Esophagus squamous epithelium (tissue), 5 donors: ENCODE results near the gene OAF. TPM values are rescaled to one million over a fixed set of nuclear protein-coding genes. Genes with fewer than 3 reads are reported as not detected.
A peak's percentile ranks its signal among the peaks of the same experiment; 100 is the strongest.

Experiments
- DNase-seq: peaks from one replicate; lab custom pipeline; 2025; lab: John Stamatoyannopoulos, UW
- H3K27ac ChIP-seq, 4 donors: fragments of 200-600 bp; sonication (generic); one replicate each; pipeline ENCODE4 v1.5.1; 2016 to 2019; ENCODE audit warnings: mild to moderate bottlenecking in 1 of 4
- H3K27me3 ChIP-seq, 4 donors: fragments of 200-600 bp; sonication (generic); 1 replicate in 3 of 4; 2 replicates in 1 of 4; pipeline versions ENCODE4 v1.5.1 to v1.6.0; 2017 to 2021; ENCODE audit warnings: antibody characterized with exemption in 1 of 4
- H3K36me3 ChIP-seq, 3 donors: fragments of 200-600 bp; sonication (generic); one replicate each; pipeline ENCODE4 v1.5.1; 2016 to 2019
- H3K4me1 ChIP-seq, 3 donors: fragments of 200-600 bp; sonication (generic); one replicate each; pipeline ENCODE4 v1.5.1; 2017 to 2019
- H3K4me3 ChIP-seq, 4 donors: fragments of 200-600 bp; sonication (generic); 1 replicate in 3 of 4; 2 replicates in 1 of 4; pipeline ENCODE4 v1.5.1; 2016 to 2019; ENCODE audit warnings: mild to moderate bottlenecking in 2 of 4, moderate library complexity in 1 of 4
- H3K9me3 ChIP-seq, 3 donors: fragments of 200-600 bp; sonication (generic); one replicate each; pipeline ENCODE4 v1.5.1; 2016 to 2019
- CTCF ChIP-seq, 6 experiments: fragments of 450-650 bp in 4 of 6; fragments of 200-600 bp in 2 of 6; sonication (generic) in 2 of 6; IDR thresholded peaks; one replicate each; pipeline ENCODE4 v1.5.1; 2016 to 2019; ENCODE audit warnings: antibody characterized with exemption in 6 of 6, mild to moderate bottlenecking in 4 of 6, moderate library complexity in 4 of 6
- POLR2A ChIP-seq, 4 donors: fragments of 450-650 bp; IDR thresholded peaks; one replicate each; pipeline ENCODE4 v1.6.1; 2017; ENCODE audit warnings: antibody characterized with exemption in 4 of 4, mild to moderate bottlenecking in 4 of 4, moderate library complexity in 3 of 4
- WGBS, 2 donors: methylation state at CpG; one replicate each; pipeline ENCODE4 v1.1.5; 2018; 5-methylcytosine and 5-hydroxymethylcytosine counted together
- intact Hi-C: fragments of 100-400 bp; cut with DNase I; formaldehyde crosslinking; loops from one replicate; pipeline ENCODE4 v1.15.0; 2022
- total RNA-seq, 4 donors: library from RNA; depleted of rRNA; stranded (reverse); fragments of >200 nt; gene quantifications; one replicate each; pipeline ENCODE4 v1.1.0, GENCODE V29; 2016
- donor health status: DM: yes; HTN: yes; CAD: no.

The OAF gene
- total RNA-seq, 4 donors from 2014 or later: 7.4 to 49.0 (median 14.3) TPM

GRCh38 chr11:120208001-120208441 lies 2.8 kb upstream of the OAF start:
- intact Hi-C loops: no loop called here
- H3K4me1 ChIP-seq: peaks cover 32 to 75% (median 33%) of the 10 kb centered on the region in 3 donors
- peak overlapping the region in 3 of 4 donors; percentile 80 to 90 (median 89) for H3K27ac ChIP-seq

GRCh38 chr11:120208777-120209176 lies 2.1 kb upstream of the OAF start:
- no peaks in the 10 kb centered on the region for H3K9me3 ChIP-seq
- no peak overlapping the region for H3K4me3 ChIP-seq
- H3K27ac ChIP-seq: peak overlapping the region in 3 of 4 donors; percentile 80 to 90 (median 89)
- peaks cover 0 to 5% (median 0%) of the 10 kb centered on the region in 4 donors for H3K27me3 ChIP-seq
- intact Hi-C loops: no loop called here
- no peak for TF ChIP-seq POLR2A (IDR thresholded peaks at IDR 0.05)
- 33 to 44% methylated on average over 4 to 6 of the region's 6 CpGs for WGBS, 2 donors
- no peak for DNase-seq
- H3K4me1 ChIP-seq: peaks cover 32 to 82% (median 33%) of the 10 kb centered on the region in 3 donors
- H3K36me3 ChIP-seq: no peaks in the 10 kb centered on the region

More at GRCh38 chr11:120208001-120208441, 2.8 kb upstream of the OAF start:
- WGBS, 2 donors: 48 to 61% methylated on average over 13 of the region's 13 CpGs
- TF ChIP-seq POLR2A (IDR thresholded peaks at IDR 0.05) (no peak), CTCF (IDR thresholded peaks at IDR 0.05) (no peak)
- no peaks in the 10 kb centered on the region for H3K36me3 ChIP-seq
- H3K27me3 ChIP-seq: peaks cover 0 to 5% (median 0%) of the 10 kb centered on the region in 4 donors
- no peak overlapping the region for H3K4me3 ChIP-seq
- no peak for DNase-seq
- no peaks in the 10 kb centered on the region for H3K9me3 ChIP-seq

GRCh38 chr11:120209746-120210625 lies 846 bp upstream of the OAF start:
- intact Hi-C loops: no loop called here
- Histone ChIP-seq H3K36me3 (peaks cover 0 to 7% (median 0%) of the 10 kb centered on the region in 3 donors), H3K4me3 (peak overlapping the region; percentile 64 to 92 (median 76)), H3K9me3 (no peaks in the 10 kb centered on the region), H3K27ac (peak overlapping the region; percentile 79 to 90 (median 84)), H3K27me3 (peaks cover 0 to 5% (median 0%) of the 10 kb centered on the region in 4 donors), H3K4me1 (peaks cover 33 to 91% (median 34%) of the 10 kb centered on the region in 3 donors)
- no peak for DNase-seq
- WGBS, 2 donors: 6 to 18% methylated on average over 17 to 21 of the region's 26 CpGs
- TF ChIP-seq CTCF (IDR thresholded peaks at IDR 0.05) (no peak), POLR2A (IDR thresholded peaks at IDR 0.05) (no peak)

- Histone ChIP-seq H3K27ac (peak overlapping the region; percentile 79 to 90 (median 84)), H3K9me3 (no peaks in the 10 kb centered on the region), H3K27me3 (peaks cover 0 to 5% (median 0%) of the 10 kb centered on the region in 4 donors), H3K4me1 (peaks cover 33 to 95% (median 44%) of the 10 kb centered on the region in 3 donors), H3K4me3 (peak overlapping the region; percentile 64 to 92 (median 76)), H3K36me3 (peaks cover 0 to 11% (median 0%) of the 10 kb centered on the region in 3 donors)
- DNase-seq: no peak
- intact Hi-C loops: no loop called here
- TF ChIP-seq CTCF (IDR thresholded peaks at IDR 0.05) (no peak), POLR2A (IDR thresholded peaks at IDR 0.05) (no peak)
- WGBS, 2 donors: 12 to 13% methylated on average over 12 to 13 of the region's 18 CpGs
Measured at GRCh38 chr11:120211522-120212258, 858 bp downstream of the OAF start.

- intact Hi-C loops: no loop called here
- no peak for TF ChIP-seq CTCF (IDR thresholded peaks at IDR 0.05)
- no peak for TF ChIP-seq POLR2A (IDR thresholded peaks at IDR 0.05)
- Histone ChIP-seq H3K9me3 (no peaks in the 10 kb centered on the region), H3K27me3 (peaks cover 0 to 5% (median 0%) of the 10 kb centered on the region in 4 donors), H3K27ac (peak overlapping the region; percentile 79 to 90 (median 84)), H3K4me1 (peaks cover 33 to 95% (median 44%) of the 10 kb centered on the region in 3 donors), H3K36me3 (peaks cover 0 to 11% (median 0%) of the 10 kb centered on the region in 3 donors), H3K4me3 (peak overlapping the region; percentile 64 to 92 (median 76))
- 46 to 55% methylated on average over 10 to 12 of the region's 13 CpGs for WGBS, 2 donors
- DNase-seq: no peak
Measured at GRCh38 chr11:120212259-120212878, 1.5 kb downstream of the OAF start.
